NB4 (cell line): ENCODE results near the gene MCRIP1.

ENCODE experiments used
- DNase-seq: peaks from one replicate; pipeline ENCODE4 v3.0.0; 2010; ENCODE audit warnings: low read depth
- H3K4me3 ChIP-seq: one replicate; pipeline ENCODE4 v1.5.1; 2011; ENCODE audit warnings: mild to moderate bottlenecking, low read depth, low read length, moderate library complexity
- CTCF ChIP-seq: IDR thresholded peaks from one replicate; pipeline ENCODE4 v1.5.1; 2012; ENCODE audit warnings: low read depth, low read length
- MYC ChIP-seq: IDR thresholded peaks from 2 replicates; pipeline ENCODE4 v1.6.1; 2011; ENCODE audit warnings: low read depth, low read length
- POLR2A ChIP-seq: IDR thresholded peaks from 2 replicates; pipeline ENCODE4 v1.6.1; 2011; ENCODE audit warnings: mild to moderate bottlenecking; ENCODE audit not compliant: insufficient read length; ENCODE audit errors: extremely low read depth
- TF ChIP-seq, protein P1 (sequence below): IDR thresholded peaks from 2 replicates; pipeline ENCODE4 v1.6.1; 2011; ENCODE audit warnings: low read depth, low read length

The MCRIP1 gene

DNA sequence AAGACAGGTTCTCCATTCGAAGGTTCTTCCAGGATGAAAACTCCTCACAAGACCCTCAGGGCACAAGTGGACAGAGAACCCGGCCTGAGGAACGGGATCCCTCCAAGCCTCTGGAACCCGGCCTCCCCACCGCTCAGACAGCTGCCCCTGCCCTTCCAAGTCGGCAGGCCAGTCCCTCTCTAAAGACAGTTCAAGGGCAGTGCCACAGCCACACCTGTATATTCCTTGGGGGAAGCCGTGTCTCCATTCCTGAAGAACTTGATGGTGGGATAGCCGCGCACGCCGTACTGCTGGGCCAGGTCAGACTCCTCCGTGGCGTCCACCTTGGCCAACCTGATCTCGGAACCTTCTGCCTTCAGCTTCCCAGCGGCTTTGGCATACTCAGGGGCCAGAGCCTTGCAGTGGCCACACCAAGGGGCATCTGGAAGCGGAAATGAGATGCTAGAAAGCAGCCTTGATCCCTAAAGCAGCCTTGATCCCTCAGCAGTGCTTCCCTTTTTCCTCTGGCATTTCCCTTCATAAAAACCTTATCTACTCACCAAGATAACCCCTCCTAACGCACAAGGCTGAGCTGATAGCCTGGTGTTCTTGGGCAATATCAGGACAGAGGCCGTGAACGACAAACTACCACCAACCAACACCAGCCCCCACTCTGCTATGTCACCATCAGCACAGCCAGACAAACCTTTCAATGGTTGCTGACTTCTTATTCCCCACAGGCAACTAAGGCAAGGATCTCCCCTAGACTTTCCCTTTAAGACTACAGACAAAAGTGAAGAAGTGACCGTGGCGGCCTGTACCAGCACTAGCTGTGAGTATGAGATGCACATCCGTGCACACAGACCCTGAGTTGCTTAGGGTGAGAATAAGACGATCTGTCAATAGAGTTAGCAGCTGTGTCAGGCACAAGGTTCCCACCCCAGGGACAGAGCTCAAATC is 26.1 kb upstream of the MCRIP1 start:
- H3K4me3 ChIP-seq = peak overlapping the region; percentile 84
- TF ChIP-seq CTCF (no peak), POLR2A (no peak), MYC (no peak)
- TF ChIP-seq, protein P1, sequence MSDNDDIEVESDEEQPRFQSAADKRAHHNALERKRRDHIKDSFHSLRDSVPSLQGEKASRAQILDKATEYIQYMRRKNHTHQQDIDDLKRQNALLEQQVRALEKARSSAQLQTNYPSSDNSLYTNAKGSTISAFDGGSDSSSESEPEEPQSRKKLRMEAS = no peak
- DNase-seq = peak; percentile 63

GRCh38 chr17:81858170-81858966 is 25.3 kb upstream of the MCRIP1 start:
- TF ChIP-seq, protein P1 = peak; percentile 56; the same call in 1 of the 2 replicates
- TF ChIP-seq POLR2A (no peak), MYC (no peak)
- peak overlapping the region; percentile 84 for H3K4me3 ChIP-seq
- DNase-seq = peak; percentile 49

- TF ChIP-seq CTCF (no peak), POLR2A (no peak), MYC (no peak)
- TF ChIP-seq, protein P1 = no peak
- DNase-seq = no peak
- H3K4me3 ChIP-seq = peak overlapping the region; percentile 11
These were observed 22.1 kb upstream of the MCRIP1 start for GRCh38 chr17:81854974-81855774.

GRCh38 chr17:81852237-81852636 is 19.1 kb upstream of the MCRIP1 start:
- DNase-seq = no peak
- no peak for TF ChIP-seq MYC
- TF ChIP-seq, protein P1 = no peak
- TF ChIP-seq POLR2A = no peak
- no peak for TF ChIP-seq CTCF
- no peak overlapping the region for H3K4me3 ChIP-seq

DNA sequence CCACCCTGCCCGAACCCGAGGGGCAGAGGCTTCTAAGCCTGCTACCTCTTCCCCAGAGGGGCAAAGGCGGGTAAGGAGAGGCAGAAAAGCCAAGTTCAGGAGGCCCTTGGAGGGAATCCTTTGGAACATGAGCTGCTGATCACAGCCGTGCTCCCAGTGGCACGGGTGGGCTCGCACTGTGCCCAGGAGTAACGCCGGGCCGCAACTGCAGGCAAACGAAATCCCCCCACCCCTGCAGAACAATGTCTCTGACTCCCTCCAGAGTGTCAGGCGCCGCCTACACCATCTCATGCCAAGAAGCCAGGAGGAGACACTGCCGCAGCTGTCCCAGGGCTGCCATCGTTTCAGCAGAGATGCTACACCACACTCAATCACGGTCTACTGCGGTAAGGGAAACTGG is 18.3 kb upstream of the MCRIP1 start:
- TF ChIP-seq MYC = no peak
- no peak overlapping the region for H3K4me3 ChIP-seq
- DNase-seq = no peak

- no peak for DNase-seq
- no peak for TF ChIP-seq CTCF
- TF ChIP-seq POLR2A = no peak
- TF ChIP-seq, protein P1 = no peak
- TF ChIP-seq MYC = no peak
- H3K4me3 ChIP-seq = no peak overlapping the region
These were observed 16.4 kb upstream of the MCRIP1 start for GRCh38 chr17:81849457-81849856.
